D341Med (cell line): ENCODE data around the gene RNF126.
A peak's percentile ranks its signal among the peaks of the same experiment; 100 is the strongest.
"Not testable (repeated sequence)": the region's sequence is repeated elsewhere in the genome, so short reads cannot be mapped to it uniquely, and the experiment has no call there.

Experiments used
- DNase-seq: peaks from one replicate; pipeline ENCODE4 v3.0.0; 2012; ENCODE audit warnings: low spot score

Gene RNF126

GRCh38 chr19:685454-685931 lies 22.5 kb upstream of the RNF126 start:
- DNase-seq = no peak

GRCh38 chr19:682678-683320 lies 19.8 kb upstream of the RNF126 start:
- DNase-seq = no peak

- peak; percentile 95 for DNase-seq
Observed at GRCh38 chr19:681029-682019, 18.3 kb upstream of the RNF126 start.

GRCh38 chr19:680287-681028 lies 17.4 kb upstream of the RNF126 start:
- peak; percentile 99 for DNase-seq

- DNase-seq = peak; percentile 75
Observed at GRCh38 chr19:679418-680286, 16.6 kb upstream of the RNF126 start.

- DNase-seq = no peak
Observed at GRCh38 chr19:678791-679388, 15.9 kb upstream of the RNF126 start.

- no peak for DNase-seq
Observed at GRCh38 chr19:677601-678436, 14.8 kb upstream of the RNF126 start.

GRCh38 chr19:677201-677600 lies 14.2 kb upstream of the RNF126 start:
- DNase-seq = no peak

- peak; percentile 62 for DNase-seq
Observed at GRCh38 chr19:676339-677105, 13.5 kb upstream of the RNF126 start, which contains the start of gene FSTL3. FSTL3 (plus strand) TSS chr19:676392; CDS start chr19:676424, 32 bp downstream.

GRCh38 chr19:676007-676338 lies 13.0 kb upstream of the RNF126 start:
- no peak for DNase-seq

- DNase-seq = no peak
Observed at GRCh38 chr19:674282-675151, 11.5 kb upstream of the RNF126 start.

GRCh38 chr19:670609-671075 lies 7.6 kb upstream of the RNF126 start:
- no peak for DNase-seq

- not testable (repeated sequence) for DNase-seq
Observed at GRCh38 chr19:668675-669434, 5.8 kb upstream of the RNF126 start.

GRCh38 chr19:666985-667573 lies 4.1 kb upstream of the RNF126 start:
- not testable (repeated sequence) for DNase-seq

- peak; percentile 92 for DNase-seq
Observed at GRCh38 chr19:664913-665443, 2.0 kb upstream of the RNF126 start.

- no peak for DNase-seq
Observed at GRCh38 chr19:663682-664117, 686 bp upstream of the RNF126 start.
